ENCODE data around the gene TRIM21.
"Not testable (repeated sequence)": the region's sequence is repeated elsewhere in the genome, so short reads cannot be mapped to it uniquely, and the experiment has no call there.

TRIM21 gene

DNA sequence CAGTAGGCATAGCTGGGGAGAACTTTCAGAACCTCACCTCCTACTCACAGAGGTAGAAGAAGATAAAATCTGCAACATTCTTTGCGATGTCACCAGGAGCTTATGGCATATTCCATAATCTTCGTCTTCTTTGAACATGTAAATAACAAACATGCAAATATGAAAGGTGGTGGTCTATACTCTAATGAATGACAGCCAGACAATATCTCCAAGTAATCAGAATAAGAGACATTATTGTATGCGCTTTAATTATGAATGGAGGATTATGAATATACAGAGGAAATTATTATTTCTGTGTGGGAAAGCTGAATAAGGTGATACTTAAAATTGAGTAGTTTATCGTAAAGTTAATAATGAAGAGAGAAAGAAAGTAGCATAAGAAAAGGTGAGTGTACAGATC, 25.2 kb downstream of the TRIM21 start, which contains the start of gene OR52B4:
TSS of gene OR52B4 (minus strand) at position 101 of the 400 bp plus-strand sequence. CDS start at position 10, 91 bp downstream.
- H3K9me3 Mint-ChIP-seq = no peaks in the 10 kb centered on the region
- no peaks in the 10 kb centered on the region for H3K4me1 Mint-ChIP-seq (ENCODE audit: low read depth)
- no peak within 1 kb of the TSS for H3K4me3 Mint-ChIP-seq
- peaks cover 10% of the 10 kb centered on the region for H3K27me3 Mint-ChIP-seq (ENCODE audit: low read depth)
- no peak within 1 kb of the TSS for H3K27ac Mint-ChIP-seq
- no peaks in the 10 kb centered on the region for H3K36me3 Mint-ChIP-seq (ENCODE audit: low read depth)

DNA sequence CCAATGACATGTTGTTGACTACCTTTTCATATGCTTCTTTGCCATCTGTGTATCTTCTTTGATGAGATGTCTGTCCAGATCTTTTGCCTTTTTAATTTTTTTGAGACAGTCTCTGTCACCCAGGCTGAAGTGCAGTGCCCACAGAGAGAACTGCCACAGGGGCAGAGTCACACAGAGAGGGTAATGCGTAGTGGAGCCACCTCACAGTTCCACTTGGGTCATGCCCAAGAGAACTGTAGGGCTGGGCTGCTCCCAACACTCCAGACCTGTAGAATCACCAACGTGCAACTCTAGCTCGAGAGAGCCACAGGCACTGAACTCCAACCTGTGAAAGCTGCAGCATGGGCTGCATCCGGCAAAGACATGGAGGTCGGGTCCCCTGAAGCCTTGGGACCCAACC, 45.4 kb downstream of the TRIM21 start:
- H3K36me3 Mint-ChIP-seq (ENCODE audit: low read depth); H3K27ac Mint-ChIP-seq; H3K4me3 Mint-ChIP-seq; H3K4me1 Mint-ChIP-seq (ENCODE audit: low read depth); H3K27me3 Mint-ChIP-seq (ENCODE audit: low read depth); H3K9me3 Mint-ChIP-seq: not testable (repeated sequence)

DNA sequence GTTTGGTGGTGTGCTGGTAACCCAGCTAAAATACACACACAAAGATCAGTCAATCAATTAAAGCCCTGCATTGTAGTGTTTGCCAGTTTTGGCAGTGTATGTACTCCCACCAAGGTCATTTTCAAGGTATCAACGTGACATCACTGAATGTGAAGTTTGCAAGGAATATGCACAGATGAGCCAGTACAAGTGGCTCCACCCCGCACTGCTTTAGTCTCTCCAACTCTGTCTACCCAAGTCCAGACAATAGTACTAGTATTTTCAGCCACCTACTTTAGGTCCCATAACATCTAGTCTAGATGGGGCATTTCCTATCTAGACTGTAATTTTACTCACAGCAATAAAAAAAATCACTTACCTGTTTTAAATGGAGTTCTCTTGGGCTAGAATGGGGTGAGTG, 48.1 kb downstream of the TRIM21 start:
- not testable (repeated sequence) for H3K36me3 Mint-ChIP-seq (ENCODE audit: low read depth); H3K9me3 Mint-ChIP-seq; H3K27me3 Mint-ChIP-seq (ENCODE audit: low read depth); H3K4me1 Mint-ChIP-seq (ENCODE audit: low read depth); H3K4me3 Mint-ChIP-seq; H3K27ac Mint-ChIP-seq

Data from T-helper 1 cell treated with Interleukin-12 subunit alpha and Interleukin-12 subunit beta and Interleukin-4 antibody, amounts not matched to agents 30 μg/mL and 1 μg/mL, for 36 hours (primary cell).